Endothelial cell of umbilical vein (primary cell): ENCODE measurements around the gene LFNG.

Source experiments
- EZH2 ChIP-seq: IDR thresholded peaks from 2 replicates; pipeline ENCODE4 v1.6.1; 2012; ENCODE audit warnings: borderline replicate concordance, low read depth, mild to moderate bottlenecking, moderate library complexity, low read length, inconsistent platforms; ENCODE audit not compliant: severe bottlenecking
- GATA2 ChIP-seq: IDR thresholded peaks from 2 replicates; pipeline ENCODE4 v1.7.0; 2011; ENCODE audit warnings: low read depth, mild to moderate bottlenecking, moderate library complexity, mixed read lengths, low read length; ENCODE audit not compliant: insufficient read length, insufficient read depth
- POLR2A ChIP-seq: IDR thresholded peaks from 2 replicates; pipeline ENCODE4 v1.6.1; 2012; ENCODE audit warnings: low read depth, mild to moderate bottlenecking, control low read depth, low read length
- POLR2AphosphoS5 ChIP-seq: IDR thresholded peaks from 2 replicates; pipeline ENCODE4 v1.6.1; 2012; ENCODE audit warnings: low read depth, mild to moderate bottlenecking, control low read depth, low read length, moderate library complexity; ENCODE audit not compliant: insufficient read depth

DNA sequence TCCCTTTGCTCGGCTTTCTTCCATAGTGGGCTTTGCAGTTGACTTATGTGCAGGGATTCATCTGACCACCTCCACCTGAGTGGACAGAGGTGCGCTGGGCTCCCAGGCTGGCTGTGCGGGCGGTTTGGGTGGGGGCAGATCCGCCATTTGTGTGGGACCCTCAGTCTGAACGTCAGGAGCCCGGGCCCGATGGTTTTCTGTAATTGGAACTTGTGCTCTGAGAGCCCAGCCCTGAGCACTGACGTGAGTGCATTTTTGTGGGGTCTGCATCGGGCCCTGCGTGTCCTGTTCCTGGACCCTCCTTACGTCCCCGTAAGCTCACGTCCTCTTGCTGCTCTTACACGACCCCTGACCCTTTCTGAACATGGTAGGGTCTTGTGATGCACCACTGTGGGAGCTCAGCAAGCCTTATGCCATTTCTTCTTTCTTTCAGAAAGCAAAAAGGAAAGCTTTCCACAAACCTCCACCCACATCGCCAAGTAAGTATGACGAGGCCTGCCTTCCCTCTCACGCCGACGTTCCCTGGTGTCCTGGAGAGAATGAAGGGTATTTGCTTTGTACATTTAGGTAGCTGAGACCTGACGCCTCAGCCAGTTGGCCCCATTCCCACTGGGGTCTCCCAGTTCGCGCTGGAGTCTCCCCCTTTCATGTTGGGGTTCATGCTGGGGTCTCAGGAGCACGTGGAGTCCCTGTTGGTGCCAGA lies 49.1 kb downstream of the LFNG start:
- no peak for TF ChIP-seq POLR2AphosphoS5
- no peak for TF ChIP-seq GATA2
- no peak for TF ChIP-seq POLR2A
- TF ChIP-seq EZH2 = no peak
